LoVo (cell line): ENCODE measurements around the gene IQCB1.
"Not testable (repeated sequence)": the region's sequence is repeated elsewhere in the genome, so short reads cannot be mapped to it uniquely, and the experiment has no call there.

Experiments used
- DNase-seq: peaks from one replicate; pipeline ENCODE4 v3.0.0-alpha.2; 2016; ENCODE audit warnings: low spot score

The IQCB1 gene

GRCh38 chr3:121834671-121835464 is at the start of gene IQCB1, which contains the start of gene EAF2:
Gene IQCB1, minus strand, starts transcription at chr3:121835060. Its CDS starts 6,100 bp downstream, at chr3:121828960.
Gene EAF2, plus strand, starts transcription at chr3:121835209. Its CDS starts 77 bp downstream, at chr3:121835286.
- peak; percentile 96 for DNase-seq

GRCh38 chr3:121883507-121883906 is 48.6 kb upstream of the IQCB1 start:
- no peak for DNase-seq

- DNase-seq = no peak
Observed at GRCh38 chr3:121878411-121878810, 43.6 kb upstream of the IQCB1 start.

- DNase-seq = no peak
Observed at GRCh38 chr3:121871430-121871829, 36.6 kb upstream of the IQCB1 start.

- no peak for DNase-seq
Observed at GRCh38 chr3:121870717-121871116, 35.9 kb upstream of the IQCB1 start.

- no peak for DNase-seq
Observed at GRCh38 chr3:121869736-121870135, 34.9 kb upstream of the IQCB1 start.

GRCh38 chr3:121863801-121864200 is 28.9 kb upstream of the IQCB1 start:
- DNase-seq = no peak

- not testable (repeated sequence) for DNase-seq
Observed at GRCh38 chr3:121863247-121863646, 28.4 kb upstream of the IQCB1 start.

- DNase-seq = not testable (repeated sequence)
Observed at GRCh38 chr3:121857778-121858177, 22.9 kb upstream of the IQCB1 start.

GRCh38 chr3:121855555-121855954 is 20.7 kb upstream of the IQCB1 start:
- no peak for DNase-seq

- no peak for DNase-seq
Observed at GRCh38 chr3:121852256-121852655, 17.4 kb upstream of the IQCB1 start.

- DNase-seq = no peak
Observed at GRCh38 chr3:121844892-121845291, 10.0 kb upstream of the IQCB1 start.

- no peak for DNase-seq
Observed at GRCh38 chr3:121839962-121840361, 5.1 kb upstream of the IQCB1 start.

GRCh38 chr3:121836481-121836880 is 1.6 kb upstream of the IQCB1 start:
- DNase-seq = no peak

GRCh38 chr3:121836064-121836463 is 1.2 kb upstream of the IQCB1 start:
- DNase-seq = no peak

- DNase-seq = peak; percentile 16
Observed at GRCh38 chr3:121835465-121835801, 573 bp upstream of the IQCB1 start.

- peak; percentile 2 for DNase-seq
Observed at GRCh38 chr3:121834157-121834670, 646 bp downstream of the IQCB1 start.

- no peak for DNase-seq
Observed at GRCh38 chr3:121822973-121823372, 11.9 kb downstream of the IQCB1 start.

GRCh38 chr3:121821421-121822199 is 13.2 kb downstream of the IQCB1 start:
- no peak for DNase-seq

- no peak for DNase-seq
Observed at GRCh38 chr3:121819236-121819635, 15.6 kb downstream of the IQCB1 start.

- no peak for DNase-seq
Observed at GRCh38 chr3:121818578-121818977, 16.3 kb downstream of the IQCB1 start.

GRCh38 chr3:121817753-121818152 is 17.1 kb downstream of the IQCB1 start:
- no peak for DNase-seq

GRCh38 chr3:121809249-121809648 is 25.6 kb downstream of the IQCB1 start:
- no peak for DNase-seq
